ENCODE results near the gene FAM210A. TPM values are rescaled to one million over a fixed set of nuclear protein-coding genes. Genes with fewer than 3 reads are reported as not detected.

The FAM210A gene
- total and polyA plus RNA-seq, 3 experiments from 2014 or later, result 15.5 to 38.8 (median 38.3) TPM

GRCh38 chr18:13641551-13642439 is 84.6 kb downstream of the FAM210A start:
- Histone ChIP-seq H3K9me3 (ENCODE audit: low read length) (no peaks in the 10 kb centered on the region), H3K4me1 (ENCODE audit: insufficient read depth, low read length) (no peaks in the 10 kb centered on the region), H3K36me3 (ENCODE audit: insufficient read depth, low read length) (no peaks in the 10 kb centered on the region), H3K27ac (ENCODE audit: low read depth, low read length) (no peak overlapping the region), H3K4me3 (ENCODE audit: low read length) (no peak overlapping the region), H3K27me3 (ENCODE audit: insufficient read depth, low read length, poor library complexity, severe bottlenecking) (no peaks in the 10 kb centered on the region)
- peaks cover 0 to 4% (median 0%) of the 10 kb centered on the region in 5 donors for H3K9me3 Mint-ChIP-seq
- POLR2A ChIA-PET, result no interaction called here
- peaks cover 0 to 2% (median 0%) of the 10 kb centered on the region in 3 donors for H3K4me1 Mint-ChIP-seq
- no peak for DNase-seq
- H3K36me3 Mint-ChIP-seq, result peaks cover 15 to 30% (median 17%) of the 10 kb centered on the region in 3 donors
- H3K27ac Mint-ChIP-seq, result no peak overlapping the region
- H3K27me3 Mint-ChIP-seq, result no peaks in the 10 kb centered on the region
- no peak overlapping the region for H3K4me3 Mint-ChIP-seq
- CTCF ChIA-PET, result no interaction called here

GRCh38 chr18:13640266-13640860 is 86.0 kb downstream of the FAM210A start:
- peaks cover 0 to 2% (median 0%) of the 10 kb centered on the region in 3 donors for H3K4me1 Mint-ChIP-seq
- POLR2A ChIA-PET, result no interaction called here
- H3K27ac ChIP-seq (ENCODE audit: low read depth, low read length), result no peak overlapping the region
- no peaks in the 10 kb centered on the region for H3K27me3 Mint-ChIP-seq
- H3K9me3 Mint-ChIP-seq, result peaks cover 0 to 4% (median 0%) of the 10 kb centered on the region in 5 donors
- no peaks in the 10 kb centered on the region for H3K36me3 ChIP-seq (ENCODE audit: insufficient read depth, low read length)
- no peak overlapping the region for H3K27ac Mint-ChIP-seq
- no peaks in the 10 kb centered on the region for H3K4me1 ChIP-seq (ENCODE audit: insufficient read depth, low read length)
- CTCF ChIA-PET, result no interaction called here
- no peaks in the 10 kb centered on the region for H3K27me3 ChIP-seq (ENCODE audit: insufficient read depth, low read length, poor library complexity, severe bottlenecking)
- DNase-seq, result no peak
- H3K9me3 ChIP-seq (ENCODE audit: low read length), result no peaks in the 10 kb centered on the region
- no peak overlapping the region for H3K4me3 ChIP-seq (ENCODE audit: low read length)
- no peak overlapping the region for H3K4me3 Mint-ChIP-seq
- H3K36me3 Mint-ChIP-seq, result peaks cover 8 to 19% (median 15%) of the 10 kb centered on the region in 3 donors

- ChIA-PET CTCF (no interaction called here), POLR2A (no interaction called here)
- H3K4me3 ChIP-seq (ENCODE audit: low read length), result no peak overlapping the region
Observed at GRCh38 chr18:13638719-13639595, 87.4 kb downstream of the FAM210A start.

GRCh38 chr18:13635046-13635445 is 91.3 kb downstream of the FAM210A start:
- Mint-ChIP-seq H3K27me3 (no peaks in the 10 kb centered on the region), H3K9me3 (no peaks in the 10 kb centered on the region), H3K36me3 (peaks cover 0 to 20% (median 0%) of the 10 kb centered on the region in 3 donors), H3K4me3 (no peak overlapping the region), H3K4me1 (peaks cover 1 to 3% (median 3%) of the 10 kb centered on the region in 3 donors), H3K27ac (no peak overlapping the region)
- Histone ChIP-seq H3K36me3 (ENCODE audit: insufficient read depth, low read length) (no peaks in the 10 kb centered on the region), H3K4me3 (ENCODE audit: low read length) (no peak overlapping the region), H3K9me3 (ENCODE audit: low read length) (no peaks in the 10 kb centered on the region), H3K27ac (ENCODE audit: low read depth, low read length) (no peak overlapping the region), H3K27me3 (ENCODE audit: insufficient read depth, low read length, poor library complexity, severe bottlenecking) (no peaks in the 10 kb centered on the region), H3K4me1 (ENCODE audit: insufficient read depth, low read length) (no peaks in the 10 kb centered on the region)
- ChIA-PET CTCF (no interaction called here), POLR2A (no interaction called here)
- DNase-seq, result no peak

More at GRCh38 chr18:13638719-13639595, 87.4 kb downstream of the FAM210A start:
- no peak for DNase-seq
- Histone ChIP-seq H3K9me3 (ENCODE audit: low read length) (no peaks in the 10 kb centered on the region), H3K4me1 (ENCODE audit: insufficient read depth, low read length) (no peaks in the 10 kb centered on the region), H3K27ac (ENCODE audit: low read depth, low read length) (no peak overlapping the region), H3K36me3 (ENCODE audit: insufficient read depth, low read length) (no peaks in the 10 kb centered on the region), H3K27me3 (ENCODE audit: insufficient read depth, low read length, poor library complexity, severe bottlenecking) (no peaks in the 10 kb centered on the region)
- Mint-ChIP-seq H3K36me3 (peaks cover 4 to 15% (median 8%) of the 10 kb centered on the region in 3 donors), H3K9me3 (peaks cover 0 to 4% (median 0%) of the 10 kb centered on the region in 5 donors), H3K4me3 (no peak overlapping the region), H3K4me1 (peaks cover 0 to 2% (median 0%) of the 10 kb centered on the region in 3 donors), H3K27me3 (no peaks in the 10 kb centered on the region), H3K27ac (no peak overlapping the region)

- POLR2A ChIA-PET, result no interaction called here
- Histone ChIP-seq H3K4me1 (ENCODE audit: insufficient read depth, low read length) (no peaks in the 10 kb centered on the region), H3K36me3 (ENCODE audit: insufficient read depth, low read length) (no peaks in the 10 kb centered on the region), H3K9me3 (ENCODE audit: low read length) (no peaks in the 10 kb centered on the region), H3K27me3 (ENCODE audit: insufficient read depth, low read length, poor library complexity, severe bottlenecking) (no peaks in the 10 kb centered on the region), H3K4me3 (ENCODE audit: low read length) (no peak overlapping the region), H3K27ac (ENCODE audit: low read depth, low read length) (no peak overlapping the region)
- DNase-seq, result no peak
- CTCF ChIA-PET, result interaction anchor here (3.8 kb wide), 1 partner anchor 76 kb away, joined by 28 read pairs; no protein-coding TSS in a partner anchor
- H3K27me3 Mint-ChIP-seq, result no peaks in the 10 kb centered on the region
- H3K9me3 Mint-ChIP-seq, result no peaks in the 10 kb centered on the region
- peaks cover 0 to 17% (median 0%) of the 10 kb centered on the region in 3 donors for H3K36me3 Mint-ChIP-seq
- H3K4me1 Mint-ChIP-seq, result peaks cover 5 to 14% (median 10%) of the 10 kb centered on the region in 3 donors
- peak overlapping the region in 1 of 8 donors; percentile 9 for H3K27ac Mint-ChIP-seq
- H3K4me3 Mint-ChIP-seq, result no peak overlapping the region
Observed at GRCh38 chr18:13633700-13634099, 92.7 kb downstream of the FAM210A start.

- Histone ChIP-seq H3K27me3 (ENCODE audit: insufficient read depth, low read length, poor library complexity, severe bottlenecking) (no peaks in the 10 kb centered on the region), H3K27ac (ENCODE audit: low read depth, low read length) (no peak overlapping the region), H3K36me3 (ENCODE audit: insufficient read depth, low read length) (no peaks in the 10 kb centered on the region), H3K4me3 (ENCODE audit: low read length) (no peak overlapping the region), H3K4me1 (ENCODE audit: insufficient read depth, low read length) (no peaks in the 10 kb centered on the region), H3K9me3 (ENCODE audit: low read length) (no peaks in the 10 kb centered on the region)
- no peaks in the 10 kb centered on the region for H3K27me3 Mint-ChIP-seq
- POLR2A ChIA-PET, result no interaction called here
- H3K36me3 Mint-ChIP-seq, result peaks cover 0 to 23% (median 0%) of the 10 kb centered on the region in 3 donors
- H3K4me1 Mint-ChIP-seq, result peaks cover 5 to 29% (median 15%) of the 10 kb centered on the region in 3 donors
- CTCF ChIA-PET, result interaction anchor here (1.3 to 3.8 kb wide), 2 partner anchors 24 to 73 kb away, joined by 3 to 28 read pairs; no protein-coding TSS in a partner anchor
- no peak overlapping the region for H3K4me3 Mint-ChIP-seq
- peak overlapping the region in 1 of 8 donors; percentile 44 for H3K27ac Mint-ChIP-seq
- no peaks in the 10 kb centered on the region for H3K9me3 Mint-ChIP-seq
- no peak for DNase-seq
Observed at GRCh38 chr18:13630716-13631268, 95.6 kb downstream of the FAM210A start.

GRCh38 chr18:13629841-13630715 is 96.3 kb downstream of the FAM210A start:
- H3K4me3 ChIP-seq (ENCODE audit: low read length), result no peak overlapping the region
- Mint-ChIP-seq H3K4me3 (no peak overlapping the region), H3K27me3 (no peaks in the 10 kb centered on the region), H3K4me1 (peaks cover 6 to 31% (median 15%) of the 10 kb centered on the region in 3 donors), H3K9me3 (no peaks in the 10 kb centered on the region), H3K27ac (peak overlapping the region in 4 of 8 donors; percentile 2 to 66 (median 32)), H3K36me3 (peaks cover 0 to 22% (median 0%) of the 10 kb centered on the region in 3 donors)
- H3K36me3 ChIP-seq (ENCODE audit: insufficient read depth, low read length), result no peaks in the 10 kb centered on the region
- H3K27ac ChIP-seq (ENCODE audit: low read depth, low read length), result no peak overlapping the region
- no peaks in the 10 kb centered on the region for H3K27me3 ChIP-seq (ENCODE audit: insufficient read depth, low read length, poor library complexity, severe bottlenecking)
- ChIA-PET POLR2A (no interaction called here), CTCF (interaction anchor here (0.5 to 1.9 kb wide), 5 partner anchors 16 to 414 kb away, joined by 3 to 13 read pairs (median 6); no protein-coding TSS in a partner anchor)
- H3K4me1 ChIP-seq (ENCODE audit: insufficient read depth, low read length), result no peaks in the 10 kb centered on the region
- peak in 3 of 5 donors; percentile 39 to 70 (median 68) for DNase-seq
- no peaks in the 10 kb centered on the region for H3K9me3 ChIP-seq (ENCODE audit: low read length)

Data from CD8-positive, alpha-beta memory T cell (primary cell).